ENCODE data around the gene RNF187. TPM values are rescaled to one million over a fixed set of nuclear protein-coding genes. Genes with fewer than 3 reads are reported as not detected.

RNF187 gene
- total RNA-seq, 4 donors from 2014 or later, result 55.6 to 99.6 (median 57.7) TPM

- H3K27me3 ChIP-seq, result peaks cover 57% of the 10 kb centered on the region
- TF ChIP-seq POLR2A (IDR thresholded peaks at IDR 0.05) (no peak), CTCF (IDR thresholded peaks at IDR 0.05) (peak in 1 of 2 donors; percentile 4), POLR2AphosphoS5 (IDR thresholded peaks at IDR 0.05) (no peak)
- H3K27ac ChIP-seq, result no peak overlapping the region
- peaks cover 4% of the 10 kb centered on the region for H3K4me1 ChIP-seq
- H3K36me3 ChIP-seq, result no peaks in the 10 kb centered on the region
- 84% methylated on average over 5 of the region's 5 CpGs for WGBS
- H3K9me3 ChIP-seq, result no peaks in the 10 kb centered on the region
- no peak overlapping the region for H3K4me3 ChIP-seq
- DNase-seq (ENCODE audit: low spot score in 2 of 2), result peak in 1 of 2 donors; percentile 13
Observed at GRCh38 chr1:228471762-228472398, 15.3 kb upstream of the RNF187 start.

GRCh38 chr1:228472655-228473054 lies 14.5 kb upstream of the RNF187 start:
- Histone ChIP-seq H3K27ac (no peak overlapping the region), H3K9me3 (no peaks in the 10 kb centered on the region), H3K4me1 (peaks cover 4% of the 10 kb centered on the region), H3K36me3 (no peaks in the 10 kb centered on the region), H3K4me3 (no peak overlapping the region), H3K27me3 (peaks cover 50% of the 10 kb centered on the region)
- TF ChIP-seq POLR2AphosphoS5 (IDR thresholded peaks at IDR 0.05), result no peak
- no peak for TF ChIP-seq EP300 (IDR thresholded peaks at IDR 0.05)
- no peak for TF ChIP-seq CTCF (IDR thresholded peaks at IDR 0.05)
- TF ChIP-seq POLR2A (IDR thresholded peaks at IDR 0.05), result no peak
- WGBS, result 80% methylated on average over 7 of the region's 7 CpGs
- peak; percentile 5 to 20 for DNase-seq (ENCODE audit: low spot score in 2 of 2)

- H3K4me1 ChIP-seq, result peaks cover 4% of the 10 kb centered on the region
- no peaks in the 10 kb centered on the region for H3K9me3 ChIP-seq
- DNase-seq (ENCODE audit: low spot score in 2 of 2), result no peak
- TF ChIP-seq POLR2AphosphoS5 (IDR thresholded peaks at IDR 0.05), result no peak
- TF ChIP-seq POLR2A (IDR thresholded peaks at IDR 0.05), result no peak
- no peak for TF ChIP-seq CTCF (IDR thresholded peaks at IDR 0.05)
- H3K27me3 ChIP-seq, result peaks cover 31% of the 10 kb centered on the region
- 76% methylated on average over 3 of the region's 3 CpGs for WGBS
- H3K36me3 ChIP-seq, result no peaks in the 10 kb centered on the region
- no peak overlapping the region for H3K27ac ChIP-seq
- H3K4me3 ChIP-seq, result no peak overlapping the region
Observed at GRCh38 chr1:228474507-228474906, 12.7 kb upstream of the RNF187 start.

GRCh38 chr1:228475812-228476211 lies 11.4 kb upstream of the RNF187 start:
- Histone ChIP-seq H3K27ac (no peak overlapping the region), H3K9me3 (no peaks in the 10 kb centered on the region), H3K4me1 (no peaks in the 10 kb centered on the region), H3K27me3 (peaks cover 18% of the 10 kb centered on the region), H3K36me3 (no peaks in the 10 kb centered on the region), H3K4me3 (no peak overlapping the region)
- DNase-seq (ENCODE audit: low spot score in 2 of 2), result no peak
- no peak for TF ChIP-seq CTCF (IDR thresholded peaks at IDR 0.05)
- TF ChIP-seq POLR2AphosphoS5 (IDR thresholded peaks at IDR 0.05), result no peak
- TF ChIP-seq EP300 (IDR thresholded peaks at IDR 0.05), result no peak
- TF ChIP-seq POLR2A (IDR thresholded peaks at IDR 0.05), result no peak
- 61% methylated on average over 2 of the region's 2 CpGs for WGBS

- Histone ChIP-seq H3K36me3 (no peaks in the 10 kb centered on the region), H3K27ac (no peak overlapping the region), H3K4me3 (no peak overlapping the region), H3K9me3 (no peaks in the 10 kb centered on the region), H3K27me3 (peaks cover 4% of the 10 kb centered on the region), H3K4me1 (no peaks in the 10 kb centered on the region)
- TF ChIP-seq POLR2A (IDR thresholded peaks at IDR 0.05), result no peak
- TF ChIP-seq POLR2AphosphoS5 (IDR thresholded peaks at IDR 0.05), result no peak
- no peak for TF ChIP-seq EP300 (IDR thresholded peaks at IDR 0.05)
- WGBS, result 86% methylated on average over 4 of the region's 4 CpGs
- DNase-seq (ENCODE audit: low spot score in 2 of 2), result no peak
Observed at GRCh38 chr1:228477263-228477662, 9.9 kb upstream of the RNF187 start.

- no peak for TF ChIP-seq POLR2A (IDR thresholded peaks at IDR 0.05)
- TF ChIP-seq CTCF (IDR thresholded peaks at IDR 0.05), result no peak
- TF ChIP-seq POLR2AphosphoS5 (IDR thresholded peaks at IDR 0.05), result no peak
- no peak for TF ChIP-seq EP300 (IDR thresholded peaks at IDR 0.05)
Observed at GRCh38 chr1:228478326-228478725, 8.9 kb upstream of the RNF187 start.

More at GRCh38 chr1:228478326-228478725, 8.9 kb upstream of the RNF187 start:
- Histone ChIP-seq H3K27me3 (no peaks in the 10 kb centered on the region), H3K27ac (no peak overlapping the region), H3K9me3 (no peaks in the 10 kb centered on the region), H3K36me3 (no peaks in the 10 kb centered on the region), H3K4me1 (no peaks in the 10 kb centered on the region), H3K4me3 (no peak overlapping the region)
- WGBS, result 48% methylated on average over 4 of the region's 4 CpGs
- DNase-seq (ENCODE audit: low spot score in 2 of 2), result no peak
